Measurements from ENCODE around the gene EHD3. TPM values are rescaled to one million over a fixed set of nuclear protein-coding genes. Genes with fewer than 3 reads are reported as not detected.

Gene EHD3
- total RNA-seq, 1 donor = 48.8 TPM

DNA sequence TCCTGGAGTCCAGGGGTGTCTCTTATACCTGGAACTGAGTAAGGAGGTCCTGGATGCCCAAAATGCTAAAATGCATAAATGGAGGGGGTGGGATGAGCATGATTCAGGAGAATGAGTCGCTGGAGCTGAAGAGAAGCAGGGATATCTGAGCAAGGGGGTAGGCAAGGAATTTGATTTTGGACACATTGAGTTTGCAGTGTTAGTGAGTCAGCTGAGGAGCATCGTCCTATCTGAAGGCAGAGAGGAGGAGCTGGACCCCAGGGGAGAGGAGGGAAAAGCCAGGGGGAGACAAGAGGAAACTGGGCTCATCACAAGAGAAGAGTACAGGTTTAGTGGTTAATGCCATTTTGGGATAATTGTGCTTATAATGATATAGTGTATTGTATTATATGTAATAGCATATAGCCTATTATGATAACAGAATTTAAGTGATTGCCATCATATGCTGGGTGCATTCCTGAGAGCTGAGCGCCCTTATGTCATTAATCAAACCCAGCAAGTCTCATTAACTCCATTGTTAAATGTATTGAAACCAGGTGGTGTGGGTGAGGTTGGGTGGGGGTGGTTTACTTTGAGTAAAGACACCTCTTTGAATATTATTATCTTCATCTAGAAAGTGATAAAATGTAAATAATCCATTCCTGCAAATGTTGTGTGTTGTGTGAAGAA lies 12.4 kb downstream of the EHD3 start:
- no peak for DNase-seq (ENCODE audit: low read depth)
- TF ChIP-seq, protein P1, sequence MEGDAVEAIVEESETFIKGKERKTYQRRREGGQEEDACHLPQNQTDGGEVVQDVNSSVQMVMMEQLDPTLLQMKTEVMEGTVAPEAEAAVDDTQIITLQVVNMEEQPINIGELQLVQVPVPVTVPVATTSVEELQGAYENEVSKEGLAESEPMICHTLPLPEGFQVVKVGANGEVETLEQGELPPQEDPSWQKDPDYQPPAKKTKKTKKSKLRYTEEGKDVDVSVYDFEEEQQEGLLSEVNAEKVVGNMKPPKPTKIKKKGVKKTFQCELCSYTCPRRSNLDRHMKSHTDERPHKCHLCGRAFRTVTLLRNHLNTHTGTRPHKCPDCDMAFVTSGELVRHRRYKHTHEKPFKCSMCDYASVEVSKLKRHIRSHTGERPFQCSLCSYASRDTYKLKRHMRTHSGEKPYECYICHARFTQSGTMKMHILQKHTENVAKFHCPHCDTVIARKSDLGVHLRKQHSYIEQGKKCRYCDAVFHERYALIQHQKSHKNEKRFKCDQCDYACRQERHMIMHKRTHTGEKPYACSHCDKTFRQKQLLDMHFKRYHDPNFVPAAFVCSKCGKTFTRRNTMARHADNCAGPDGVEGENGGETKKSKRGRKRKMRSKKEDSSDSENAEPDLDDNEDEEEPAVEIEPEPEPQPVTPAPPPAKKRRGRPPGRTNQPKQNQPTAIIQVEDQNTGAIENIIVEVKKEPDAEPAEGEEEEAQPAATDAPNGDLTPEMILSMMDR (IDR thresholded peaks at IDR 0.05; ENCODE audit: insufficient read depth, low read depth, low read length) = no peak
- no peak overlapping the region for H3K4me3 ChIP-seq (ENCODE audit: low read depth, low read length)

DNA sequence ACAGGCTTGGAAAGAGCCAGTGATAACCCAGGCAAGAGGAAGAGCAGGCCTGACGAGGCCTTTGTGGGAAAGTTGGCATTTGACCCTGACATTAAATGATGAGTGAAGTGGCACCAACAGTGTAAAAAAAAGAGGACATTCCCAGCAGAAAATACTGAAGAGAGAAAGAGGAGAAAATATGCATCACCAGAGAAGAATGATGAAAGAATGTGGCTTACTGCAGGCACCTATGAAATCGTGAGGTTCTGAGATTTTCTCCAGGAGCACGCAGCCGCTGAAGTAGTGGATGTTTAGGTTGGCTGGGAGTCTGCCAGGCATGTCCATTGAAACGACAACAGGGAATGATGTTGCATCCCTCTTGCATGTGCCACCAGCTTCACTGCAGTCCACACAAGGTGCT lies 13.8 kb downstream of the EHD3 start:
- DNase-seq (ENCODE audit: low read depth) = no peak
- TF ChIP-seq, protein P1 (IDR thresholded peaks at IDR 0.05; ENCODE audit: insufficient read depth, low read depth, low read length) = no peak
- no peak overlapping the region for H3K4me3 ChIP-seq (ENCODE audit: low read depth, low read length)

DNA sequence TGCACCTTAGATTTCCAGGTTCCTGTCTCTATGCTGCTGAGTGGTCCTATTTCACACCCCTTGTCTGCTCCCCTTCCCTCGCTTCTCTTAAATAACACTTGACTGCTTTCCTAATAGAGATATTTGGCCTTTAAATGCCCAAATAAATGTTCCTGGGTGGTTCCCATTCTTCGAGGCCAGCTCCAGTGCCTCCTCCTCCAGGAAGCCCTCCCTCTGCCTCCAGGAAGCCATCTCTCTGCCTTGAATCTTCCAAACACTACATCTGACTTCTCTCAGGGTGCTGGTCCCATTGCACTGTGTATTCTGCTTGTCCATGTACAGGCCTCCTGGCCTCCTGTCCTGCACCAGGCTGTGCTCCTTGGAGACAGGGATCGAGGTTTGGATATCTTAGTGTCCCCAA lies 14.2 kb downstream of the EHD3 start:
- DNase-seq (ENCODE audit: low read depth) = no peak
- no peak overlapping the region for H3K4me3 ChIP-seq (ENCODE audit: low read depth, low read length)
- TF ChIP-seq, protein P1 (IDR thresholded peaks at IDR 0.05; ENCODE audit: insufficient read depth, low read depth, low read length) = no peak

DNA sequence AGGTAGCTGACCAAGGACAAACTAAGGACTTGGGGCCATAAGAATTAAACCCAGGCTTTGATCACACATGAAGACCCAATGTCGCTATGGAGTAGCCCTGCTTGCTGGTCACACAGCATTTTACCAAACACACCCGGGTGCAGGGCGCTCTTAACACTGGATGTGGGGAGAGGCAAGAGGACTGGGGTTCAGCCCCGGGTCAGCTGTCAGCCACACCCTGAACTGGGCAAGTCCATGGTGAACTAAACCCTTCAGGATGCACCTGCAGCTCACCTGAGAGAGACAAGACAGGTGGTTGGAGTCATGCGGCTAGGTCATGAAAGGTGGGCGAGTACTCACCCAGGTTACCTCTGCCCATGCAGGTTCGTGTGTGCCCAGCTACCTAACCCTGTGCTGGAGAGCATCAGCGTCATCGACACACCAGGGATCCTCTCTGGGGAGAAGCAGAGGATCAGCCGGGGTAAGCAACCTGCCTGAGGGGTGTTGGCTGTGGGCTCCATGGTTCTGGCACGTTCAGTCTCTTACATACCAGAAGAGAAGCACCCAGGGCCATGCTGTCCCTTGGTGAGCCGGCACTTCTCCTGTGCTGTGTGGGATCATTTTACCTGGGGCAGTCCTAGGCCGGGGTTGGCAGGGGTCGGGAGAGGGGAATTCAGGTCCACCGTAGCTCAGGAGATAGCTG lies 15.2 kb downstream of the EHD3 start:
- TF ChIP-seq, protein P1 (IDR thresholded peaks at IDR 0.05; ENCODE audit: insufficient read depth, low read depth, low read length) = no peak
- no peak overlapping the region for H3K4me3 ChIP-seq (ENCODE audit: low read depth, low read length)
- no peak for DNase-seq (ENCODE audit: low read depth)

DNA sequence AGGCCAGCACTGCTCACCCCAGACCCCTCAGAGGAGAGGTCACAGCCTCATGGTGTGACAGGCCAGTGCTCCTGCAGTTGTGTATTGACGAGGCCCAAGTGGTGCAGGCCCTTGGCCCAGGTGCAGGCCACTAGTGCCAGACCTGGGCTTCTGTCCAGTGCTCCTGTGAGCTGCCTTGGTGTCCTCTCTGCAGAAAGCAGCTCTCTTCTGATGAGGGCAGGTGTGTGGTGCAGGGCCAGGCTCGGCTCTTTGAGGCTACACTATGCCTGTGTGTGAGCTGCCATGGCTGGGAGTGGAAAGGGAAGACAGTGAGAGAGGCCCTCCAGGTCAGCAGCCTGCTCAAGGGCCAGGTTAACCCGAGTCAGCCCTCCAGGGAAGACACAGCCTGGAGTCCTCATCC lies 17.1 kb downstream of the EHD3 start:
- no peak overlapping the region for H3K4me3 ChIP-seq (ENCODE audit: low read depth, low read length)
- no peak for DNase-seq (ENCODE audit: low read depth)
- TF ChIP-seq, protein P1 (IDR thresholded peaks at IDR 0.05; ENCODE audit: insufficient read depth, low read depth, low read length) = no peak

DNA sequence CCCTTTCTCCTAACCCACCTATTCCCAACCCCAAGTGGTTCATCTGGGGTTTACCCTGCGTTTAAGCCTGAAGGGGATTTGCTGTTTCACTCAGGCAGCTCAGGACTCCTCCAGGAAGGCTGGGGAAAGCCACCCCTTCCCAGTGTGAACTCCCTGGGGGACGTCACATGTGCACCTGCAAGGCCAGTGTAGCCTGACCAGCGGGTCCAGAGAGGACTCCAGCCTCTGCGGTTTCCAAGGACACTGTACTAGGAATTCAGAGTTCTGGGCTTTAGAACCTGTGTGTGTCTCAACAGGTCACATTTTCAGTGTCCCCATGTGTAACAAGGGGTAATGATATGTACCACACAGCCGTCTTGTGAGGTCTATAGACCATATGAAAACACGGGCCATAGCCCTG lies 17.9 kb downstream of the EHD3 start:
- no peak for DNase-seq (ENCODE audit: low read depth)
- TF ChIP-seq, protein P1 (IDR thresholded peaks at IDR 0.05; ENCODE audit: insufficient read depth, low read depth, low read length) = no peak

More for the DNA sequence above, 17.9 kb downstream of the EHD3 start:
- H3K4me3 ChIP-seq (ENCODE audit: low read depth, low read length) = no peak overlapping the region
